Stimulated activated CD4-positive, alpha-beta T cell treated with anti-CD3 and anti-CD28 coated beads, Interleukin-4, amount 100 ng/mL, for 4 hours (primary cell): ENCODE results near the gene CDH23.

Experiments used
- DNase-seq, 2 experiments: peaks; one replicate each; pipeline ENCODE4 v3.0.0-alpha.2; 2020

The CDH23 gene

GRCh38 chr10:71442000-71442399 lies 45.3 kb downstream of the CDH23 start:
- DNase-seq: no peak

DNA sequence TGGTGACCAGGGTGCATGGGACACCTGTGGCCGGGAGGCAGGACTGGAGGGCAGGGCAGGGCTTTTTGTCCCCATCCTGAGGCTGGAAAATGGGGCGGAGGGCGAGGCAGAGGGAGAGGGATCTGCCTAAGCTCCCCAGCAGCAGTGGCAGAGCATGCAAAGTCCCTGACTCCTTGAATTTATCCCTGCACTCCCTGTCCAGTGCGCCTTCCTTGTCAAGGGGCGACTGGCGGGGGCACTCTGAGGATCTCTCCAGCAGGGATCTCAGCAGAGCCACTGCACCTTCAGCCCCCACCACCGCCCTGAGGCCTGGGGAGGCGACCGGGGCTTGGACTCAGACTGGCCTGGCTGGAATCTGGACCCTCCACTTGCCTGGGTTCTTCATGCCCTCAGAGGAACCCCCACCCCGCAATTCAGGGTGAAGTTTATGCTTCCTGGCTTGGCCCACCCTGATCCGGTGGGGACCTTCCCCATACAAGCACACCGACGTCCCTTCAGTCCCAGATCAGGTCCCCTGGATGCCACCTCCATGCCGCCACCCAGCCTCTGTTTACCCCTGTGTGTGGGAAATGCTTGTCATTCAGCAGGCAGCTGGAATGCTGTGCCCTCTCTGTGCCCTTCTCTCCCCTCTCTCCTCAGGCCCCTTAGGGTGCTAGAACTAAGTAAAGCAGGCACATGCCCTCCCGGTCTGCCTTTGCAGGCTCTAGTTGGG lies 46.3 kb downstream of the CDH23 start:
- no peak for DNase-seq

GRCh38 chr10:71443676-71444075 lies 47.0 kb downstream of the CDH23 start:
- DNase-seq: no peak

- no peak for DNase-seq
Observed at GRCh38 chr10:71444284-71445054, 47.7 kb downstream of the CDH23 start.

DNA sequence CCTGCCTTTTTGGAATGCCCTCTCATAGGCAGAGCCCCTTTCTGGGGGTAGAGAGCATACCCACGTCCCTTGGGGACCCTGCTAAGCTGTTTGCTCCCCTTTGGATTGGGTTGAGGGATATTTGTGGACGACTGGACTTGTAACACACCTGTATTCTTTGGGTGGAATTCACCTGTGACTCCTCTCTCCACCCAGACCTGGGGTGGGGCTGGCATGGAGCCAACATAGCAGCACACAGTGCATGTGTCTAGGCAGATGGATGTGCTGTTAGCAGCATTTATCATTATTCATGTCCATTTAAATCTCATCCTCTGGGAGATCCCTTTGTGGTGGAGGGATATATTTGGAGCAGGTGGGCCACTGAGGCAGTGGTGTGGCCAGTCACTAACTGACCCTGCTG lies 51.0 kb downstream of the CDH23 start:
- no peak for DNase-seq

- no peak for DNase-seq
Observed at GRCh38 chr10:71448146-71448545, 51.4 kb downstream of the CDH23 start.

- no peak for DNase-seq
Observed at GRCh38 chr10:71449026-71449425, 52.3 kb downstream of the CDH23 start.

DNA sequence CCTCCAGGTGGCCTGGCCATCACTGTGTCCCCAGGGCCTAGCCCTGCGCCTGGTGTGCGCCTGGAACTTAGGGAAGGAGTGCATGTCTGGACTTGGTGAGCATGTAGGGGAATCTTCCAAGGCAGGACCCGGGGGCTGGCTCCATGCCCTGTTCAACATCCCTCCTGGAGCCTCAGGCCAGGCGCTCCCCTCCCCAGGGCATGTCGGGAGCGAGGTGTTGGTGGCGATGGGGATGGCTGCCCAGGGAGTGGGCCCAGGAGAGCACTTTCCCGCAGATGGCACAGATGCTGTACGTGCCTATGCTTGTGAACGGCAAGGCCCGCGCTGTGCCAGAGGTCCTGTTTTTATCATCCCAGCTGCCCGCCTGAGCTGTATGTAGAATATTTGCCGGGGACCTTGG lies 55.0 kb downstream of the CDH23 start:
- DNase-seq: no peak

DNA sequence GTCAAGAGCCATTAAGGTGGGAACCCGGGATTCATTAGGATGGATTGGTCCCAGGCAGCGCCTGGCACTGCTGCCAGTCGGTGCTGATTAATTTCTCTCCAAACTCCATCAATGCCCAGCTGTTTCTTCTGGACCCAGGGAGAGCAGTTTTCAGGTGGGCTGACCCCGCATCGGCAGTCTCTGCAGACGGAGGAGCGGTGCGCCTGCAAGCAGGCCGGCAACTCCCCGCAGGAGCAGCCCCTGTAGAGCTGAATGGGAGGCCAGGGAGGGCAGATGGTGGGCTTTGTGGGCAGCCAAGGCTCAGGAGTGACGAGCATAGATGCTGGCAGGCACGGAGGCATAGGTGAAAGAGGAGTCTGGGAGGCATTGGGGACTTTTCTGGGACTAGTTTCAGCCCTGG lies 56.5 kb downstream of the CDH23 start:
- no peak for DNase-seq

DNA sequence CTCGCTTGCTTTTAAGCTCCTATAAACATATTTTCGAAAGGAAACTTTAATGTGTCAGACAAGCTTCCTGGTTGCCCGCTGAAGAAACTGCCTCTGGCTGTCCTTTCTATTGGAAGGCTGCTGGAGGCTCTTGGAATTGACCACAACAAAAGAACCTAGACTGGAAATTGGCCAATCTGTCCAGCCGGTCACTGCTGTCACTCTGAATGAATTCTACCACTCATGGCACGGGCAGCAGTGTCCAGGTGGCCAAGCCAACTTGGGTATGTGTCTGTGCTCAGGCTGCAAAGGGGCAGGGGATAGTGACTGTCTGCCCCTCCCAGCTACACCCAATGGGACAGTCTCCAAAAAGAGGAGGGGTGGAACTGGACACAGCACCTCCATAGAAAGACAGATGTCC lies 57.6 kb downstream of the CDH23 start:
- no peak for DNase-seq

GRCh38 chr10:71455035-71455434 lies 58.3 kb downstream of the CDH23 start:
- DNase-seq: no peak

DNA sequence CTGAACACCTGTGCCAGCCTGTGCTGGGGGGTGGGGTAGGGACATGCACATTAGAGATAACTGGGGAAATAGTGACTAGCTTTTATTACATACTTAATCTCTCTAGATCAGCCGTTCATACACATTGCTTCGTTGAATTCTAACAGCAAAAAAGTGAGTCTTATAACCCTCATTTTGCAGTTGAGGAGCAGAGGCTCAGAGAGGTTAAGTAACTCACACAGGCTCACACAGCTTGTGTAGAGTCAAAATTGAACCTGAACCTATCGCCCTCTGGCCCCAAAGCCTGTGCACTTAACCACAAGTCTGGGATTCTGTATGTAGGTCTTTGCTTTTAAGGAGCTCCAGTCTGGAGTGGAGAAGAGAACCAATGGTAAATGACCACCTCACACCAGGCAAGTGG lies 59.9 kb downstream of the CDH23 start:
- no peak for DNase-seq

DNA sequence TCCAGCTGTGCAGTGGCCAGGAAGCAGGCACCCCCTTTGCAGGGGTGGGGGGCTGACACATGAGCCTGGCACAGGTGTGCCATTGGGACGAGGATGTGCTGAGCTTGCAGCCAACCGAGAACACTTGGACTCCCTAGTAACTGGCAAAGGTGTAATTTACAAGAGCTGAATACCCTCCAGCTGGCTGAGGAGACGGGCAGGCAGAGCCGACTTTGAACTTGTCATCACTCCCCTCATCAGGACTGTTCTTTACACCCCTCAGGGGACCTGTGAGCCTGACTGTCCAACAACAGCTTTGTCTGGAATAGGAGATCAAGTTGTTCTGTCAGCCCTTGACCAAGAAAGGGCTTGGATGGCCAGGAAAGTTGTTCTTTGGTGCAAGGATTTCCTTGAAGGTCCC lies 61.2 kb downstream of the CDH23 start:
- no peak for DNase-seq

GRCh38 chr10:71458387-71458786 lies 61.7 kb downstream of the CDH23 start:
- DNase-seq: no peak

DNA sequence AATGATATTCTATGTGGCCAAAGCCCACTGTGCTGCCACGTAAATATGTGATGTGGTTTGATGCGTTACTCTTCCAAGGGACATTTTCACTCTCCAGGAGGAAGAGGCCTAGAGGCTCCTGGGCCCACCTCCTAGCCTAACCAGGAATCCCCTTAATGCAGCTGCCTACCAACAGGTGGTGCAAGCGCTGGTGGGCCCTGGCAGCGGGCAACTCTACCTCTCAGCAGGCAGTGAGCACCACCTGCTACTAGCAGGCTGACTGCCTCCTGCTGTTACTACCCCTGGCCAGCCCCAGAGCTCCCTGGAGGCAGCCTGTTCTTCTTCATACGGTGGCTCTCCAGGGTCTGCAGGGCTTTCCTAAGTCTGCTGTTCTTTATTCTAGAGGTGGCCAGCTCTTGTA lies 62.8 kb downstream of the CDH23 start:
- no peak for DNase-seq

GRCh38 chr10:71460615-71461014 lies 63.9 kb downstream of the CDH23 start:
- DNase-seq: no peak

- DNase-seq: no peak
Observed at GRCh38 chr10:71461457-71461856, 64.7 kb downstream of the CDH23 start.

DNA sequence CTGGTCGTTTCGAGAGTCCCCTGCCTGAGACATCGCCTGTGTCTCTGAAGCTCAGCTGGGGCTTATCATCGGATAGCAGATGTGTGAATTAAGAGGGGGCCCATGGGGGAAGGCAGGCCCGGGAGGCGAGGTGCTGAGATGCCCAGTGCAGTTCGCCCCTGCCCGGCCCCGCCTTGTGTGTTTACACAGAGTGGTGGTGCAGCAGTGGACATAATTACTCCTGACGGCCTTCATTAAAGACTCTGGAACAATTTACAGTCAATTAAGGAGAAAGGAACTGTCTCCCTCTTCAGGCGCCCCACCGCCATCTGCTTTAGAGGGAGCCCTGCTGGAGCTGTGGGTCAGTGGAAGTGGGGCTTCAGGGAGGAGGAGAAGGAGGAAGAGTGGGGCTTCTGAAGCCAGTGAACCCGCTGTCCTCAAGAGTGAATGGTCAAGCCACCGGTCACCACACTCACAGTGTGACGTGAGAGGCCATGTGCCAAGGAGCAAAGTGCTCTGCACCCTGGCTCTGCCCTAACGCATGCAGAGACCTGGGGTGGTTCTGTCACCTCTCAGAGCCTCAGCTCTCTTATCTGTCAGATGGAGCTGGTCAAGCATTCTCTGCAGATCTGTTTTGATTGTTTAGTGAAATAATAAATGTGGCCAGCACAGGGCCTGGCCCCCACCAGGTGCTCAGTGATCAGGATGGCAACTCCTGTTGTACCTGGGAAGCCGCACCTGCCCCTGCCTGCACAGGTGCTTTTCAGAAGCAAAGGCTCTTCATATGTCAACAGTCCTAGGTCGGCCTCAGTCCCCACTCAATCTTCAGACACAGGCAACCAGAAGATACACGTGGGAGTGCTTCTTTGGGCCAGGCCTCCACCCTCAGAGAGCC lies 65.6 kb downstream of the CDH23 start:
- DNase-seq: no peak

- no peak for DNase-seq
Observed at GRCh38 chr10:71463111-71463510, 66.4 kb downstream of the CDH23 start.

- no peak for DNase-seq
Observed at GRCh38 chr10:71465551-71466252, 69.0 kb downstream of the CDH23 start.

- no peak for DNase-seq
Observed at GRCh38 chr10:71466330-71466729, 69.6 kb downstream of the CDH23 start.

GRCh38 chr10:71467161-71467560 lies 70.4 kb downstream of the CDH23 start:
- no peak for DNase-seq
